B cell (primary cell): ENCODE results near the gene LITAFD. TPM values are rescaled to one million over a fixed set of nuclear protein-coding genes. Genes with fewer than 3 reads are reported as not detected.
"Not testable (repeated sequence)": the region's sequence is repeated elsewhere in the genome, so short reads cannot be mapped to it uniquely, and the experiment has no call there.

Source experiments
- ATAC-seq: fragments of 200-7000 bp; cut with Tn5 transposase; one replicate; pipeline ENCODE4 v1.10.0; 2021; ENCODE audit warnings: low read depth, mild to moderate bottlenecking, moderate number of reproducible peaks, moderate library complexity
- CTCF ChIA-PET: fragments of 350-600 bp; sonication (Branson Sonifier 250); formaldehyde crosslinking; loops from one replicate; lab custom pipeline; 2021; ENCODE audit warnings: antibody characterized with exemption, inconsistent platforms; lab: Charles Lee
- POLR2A ChIA-PET: fragments of 350-600 bp; sonication (Branson Sonifier 250); formaldehyde crosslinking; loops from one replicate; lab custom pipeline; 2021; ENCODE audit warnings: antibody characterized with exemption; lab: Charles Lee
- DNase-seq: peaks from one replicate; pipeline ENCODE4 v3.0.0; 2013
- H2AFZ ChIP-seq: 2 replicates; pipeline ENCODE4 v1.6.1; 2012; ENCODE audit warnings: mild to moderate bottlenecking, low read depth, low read length; ENCODE audit not compliant: insufficient read depth, poor library complexity, severe bottlenecking
- H3K27ac ChIP-seq, 2 donors: 1 replicate in 1 of 2; 2 replicates in 1 of 2; pipeline ENCODE4 v1.5.1; 2012 to 2013; ENCODE audit warnings: low read length in 2 of 2, mild to moderate bottlenecking in 2 of 2, moderate library complexity in 1 of 2
- H3K27me3 ChIP-seq, 4 experiments: fragments of 200-600 bp in 1 of 4; sonication (generic) in 1 of 4; replicated peaks in 1 of 4; 1 replicate in 2 of 4; 2 replicates in 2 of 4; pipeline versions ENCODE4 v1.6.1 to v1.7.0; 2013 to 2016; ENCODE audit warnings: low read length in 3 of 4, mild to moderate bottlenecking in 2 of 4, mixed read lengths in 1 of 4, moderate library complexity in 1 of 4; ENCODE audit not compliant: insufficient read depth in 4 of 4, control insufficient read depth in 3 of 4; ENCODE audit errors: control extremely low read depth in 1 of 4
- H3K36me3 ChIP-seq, 2 experiments: replicated peaks in 1 of 2; 1 replicate in 1 of 2; 2 replicates in 1 of 2; pipeline versions ENCODE4 v1.6.1 to v1.7.1; 2013; ENCODE audit warnings: low read length in 1 of 2; ENCODE audit not compliant: insufficient read depth in 2 of 2, control insufficient read depth in 1 of 2; ENCODE audit errors: control extremely low read depth in 1 of 2, extremely low read depth in 1 of 2
- H3K4me1 ChIP-seq, 2 donors: fragments of 200-600 bp in 1 of 2; sonication (generic) in 1 of 2; 1 replicate in 1 of 2; 2 replicates in 1 of 2; pipeline versions ENCODE4 v1.5.1 to v1.6.1; 2013 to 2017; ENCODE audit warnings: low read length in 2 of 2; ENCODE audit not compliant: control insufficient read depth in 2 of 2, insufficient read depth in 2 of 2
- H3K4me2 ChIP-seq: replicated peaks from 2 replicates; pipeline ENCODE3; 2012; ENCODE audit warnings: mild to moderate bottlenecking, low read depth, low read length; ENCODE audit not compliant: poor library complexity, severe bottlenecking
- H3K4me3 ChIP-seq, 5 experiments: fragments of 200-600 bp in 1 of 5; sonication (generic) in 1 of 5; 1 replicate in 3 of 5; 2 replicates in 2 of 5; pipeline versions ENCODE4 v1.5.1 to v1.7.0; 2011 to 2016; ENCODE audit warnings: low read length in 4 of 5, mild to moderate bottlenecking in 4 of 5, low read depth in 2 of 5, control low read depth in 1 of 5, moderate library complexity in 1 of 5; ENCODE audit not compliant: insufficient read depth in 1 of 5; ENCODE audit errors: control extremely low read depth in 1 of 5, extremely low read depth in 1 of 5
- H3K79me2 ChIP-seq: fragments of 200-600 bp; sonication (generic); one replicate; pipeline ENCODE4 v1.6.0; 2016; ENCODE audit warnings: low read length; ENCODE audit not compliant: control insufficient read depth, insufficient read depth
- H3K9ac ChIP-seq: fragments of 200-600 bp; sonication (generic); 2 replicates; pipeline ENCODE4 v1.6.1; 2017; ENCODE audit warnings: mild to moderate bottlenecking, low read length, moderate library complexity
- H3K9me3 ChIP-seq, 3 donors: one replicate each; pipeline versions ENCODE4 v1.6.1 to v1.7.1; 2013; ENCODE audit warnings: low read length in 2 of 3; ENCODE audit not compliant: control insufficient read depth in 2 of 3, insufficient read depth in 1 of 3; ENCODE audit errors: control extremely low read depth in 1 of 3
- H4K20me1 ChIP-seq: 2 replicates; pipeline ENCODE4 v1.6.0; 2012; ENCODE audit warnings: mild to moderate bottlenecking, low read length; ENCODE audit not compliant: insufficient read depth, control insufficient read depth, poor library complexity, severe bottlenecking
- H3K27ac Mint-ChIP-seq: one replicate; pipeline ENCODE4 v1.8.0; 2021; ENCODE audit warnings: mixed read lengths
- H3K27me3 Mint-ChIP-seq: one replicate; pipeline ENCODE4 v1.8.0; 2021; ENCODE audit warnings: mixed read lengths
- H3K4me1 Mint-ChIP-seq: one replicate; pipeline ENCODE4 v1.8.0; 2021; ENCODE audit warnings: mixed read lengths
- H3K4me3 Mint-ChIP-seq: one replicate; pipeline ENCODE4 v1.8.0; 2021; ENCODE audit warnings: mixed read lengths
- H3K9me3 Mint-ChIP-seq: one replicate; pipeline ENCODE4 v1.8.0; 2022; ENCODE audit warnings: mixed read lengths; ENCODE audit not compliant: insufficient read depth
- CTCF ChIP-seq: fragments of 200-600 bp; IDR thresholded peaks from one replicate; pipeline ENCODE4 v1.8.0; 2022; ENCODE audit warnings: antibody characterized with exemption, mild to moderate bottlenecking
- EZH2 ChIP-seq: IDR thresholded peaks from 2 replicates; pipeline ENCODE4 v1.6.1; 2012; ENCODE audit warnings: borderline replicate concordance, low read depth, mild to moderate bottlenecking, moderate library complexity, low read length; ENCODE audit not compliant: insufficient read depth, poor library complexity, severe bottlenecking
- WGBS: methylation state at CpG from one replicate; pipeline ENCODE4 v1.1.5; 2013; ENCODE audit warnings: missing lambda C conversion rate; ENCODE audit not compliant: insufficient coverage; 5-methylcytosine and 5-hydroxymethylcytosine counted together
- intact Hi-C: fragments of 100-400 bp; cut with micrococcal nuclease; formaldehyde crosslinking; loops from one replicate; pipeline ENCODE4 v1.10.0; 2022
- polyA plus RNA-seq: library from polyadenylated mRNA; depleted of rRNA; stranded (reverse); fragments of >200 nt; gene quantifications from 2 replicates; pipeline ENCODE4 v1.2.3, GENCODE V29; 2012
- total RNA-seq, 2 donors: library from RNA; stranded (reverse); fragments of 120-200 nt in 1 of 2; gene quantifications; 1 replicate in 1 of 2; 2 replicates in 1 of 2; pipeline versions ENCODE4 v1.2.3 to v1.2.4, GENCODE V29; 2013 to 2022

The LITAFD gene
- total and polyA plus RNA-seq, 2 donors (not counting 1 experiment from before 2014, with no cell fraction given), result not detected

GRCh38 chr16:8872071-8872470 is 10.1 kb upstream of the LITAFD start:
- POLR2A ChIA-PET, result interaction anchor here (2.3 kb wide), 1 partner anchor 8 kb away, joined by 11 read pairs; no protein-coding TSS in a partner anchor
- Histone ChIP-seq H2AFZ (no peak overlapping the region), H3K79me2 (peaks cover 14% of the 10 kb centered on the region), H3K27me3 (no peaks in the 10 kb centered on the region), H3K27ac (no peak overlapping the region), H3K9me3 (no peaks in the 10 kb centered on the region), H3K4me2 (no peak overlapping the region), H3K9ac (no peak overlapping the region), H4K20me1 (peaks cover 11% of the 10 kb centered on the region), H3K4me1 (peaks cover 21 to 36% of the 10 kb centered on the region in 2 donors), H3K36me3 (no peaks in the 10 kb centered on the region), H3K4me3 (no peak overlapping the region)
- H3K4me3 Mint-ChIP-seq, result no peak overlapping the region
- no peak for TF ChIP-seq EZH2
- TF ChIP-seq CTCF, result no peak
- ATAC-seq, result no peak
- H3K4me1 Mint-ChIP-seq, result peaks cover 31% of the 10 kb centered on the region
- intact Hi-C loops, result no loop called here
- WGBS, result 96% methylated on average over 4 of the region's 5 CpGs
- CTCF ChIA-PET, result interaction anchor here (0.7 to 3.8 kb wide), 2 partner anchors 8 to 11 kb away, joined by 3 to 42 read pairs; partner anchors contain the start of gene LITAFD
- no peak overlapping the region for H3K27ac Mint-ChIP-seq
- DNase-seq, result no peak
- no peaks in the 10 kb centered on the region for H3K27me3 Mint-ChIP-seq
- no peaks in the 10 kb centered on the region for H3K9me3 Mint-ChIP-seq

- ChIA-PET CTCF (interaction anchor here (0.5 to 1.7 kb wide), 13 partner anchors 8 to 234 kb away, joined by 3 to 11 read pairs (median 3); partner anchors contain the start of genes LITAFD and TMEM186), POLR2A (interaction anchor here (0.7 kb wide), 1 partner anchor 27 kb away, joined by 3 read pairs; no protein-coding TSS in a partner anchor)
- no peak overlapping the region for H3K9ac ChIP-seq
- TF ChIP-seq EZH2, result no peak
- no peak for TF ChIP-seq CTCF
- H3K4me3 ChIP-seq, result no peak overlapping the region
- H3K27me3 ChIP-seq, result no peaks in the 10 kb centered on the region
- H3K27ac ChIP-seq, result no peak overlapping the region
- H3K79me2 ChIP-seq, result peaks cover 3% of the 10 kb centered on the region
- no peak for ATAC-seq
- no peaks in the 10 kb centered on the region for H3K36me3 ChIP-seq
- intact Hi-C loops, result no loop called here
- no peak overlapping the region for H2AFZ ChIP-seq
- Mint-ChIP-seq H3K9me3 (no peaks in the 10 kb centered on the region), H3K4me3 (no peak overlapping the region), H3K4me1 (peaks cover 21% of the 10 kb centered on the region), H3K27me3 (no peaks in the 10 kb centered on the region), H3K27ac (no peak overlapping the region)
- WGBS, result 98% methylated on average over 10 of the region's 22 CpGs
- no peak for DNase-seq
- no peak overlapping the region for H3K4me2 ChIP-seq
- peaks cover 13 to 26% of the 10 kb centered on the region in 2 donors for H3K4me1 ChIP-seq
- no peaks in the 10 kb centered on the region for H4K20me1 ChIP-seq
- H3K9me3 ChIP-seq, result no peaks in the 10 kb centered on the region
Measured at GRCh38 chr16:8872967-8873865, 8.9 kb upstream of the LITAFD start.

GRCh38 chr16:8873866-8874195 is 8.3 kb upstream of the LITAFD start:
- H3K9me3 Mint-ChIP-seq, H3K4me3 Mint-ChIP-seq, H3K9me3 ChIP-seq, H3K79me2 ChIP-seq, H3K4me3 ChIP-seq, H3K4me2 ChIP-seq, ATAC-seq, intact Hi-C loops, H3K9ac ChIP-seq, H2AFZ ChIP-seq, H3K27me3 ChIP-seq, H4K20me1 ChIP-seq, H3K27me3 Mint-ChIP-seq, H3K27ac ChIP-seq, H3K27ac Mint-ChIP-seq, DNase-seq, H3K36me3 ChIP-seq: not testable (repeated sequence)
- ChIA-PET CTCF (interaction anchor here (0.7 to 1.7 kb wide), 10 partner anchors 8 to 235 kb away, joined by 3 to 11 read pairs (median 3); partner anchors contain the start of genes LITAFD and TMEM186), POLR2A (interaction anchor here (0.6 kb wide), 1 partner anchor 172 kb away, joined by 3 read pairs; no protein-coding TSS in a partner anchor)
- peaks cover 21% of the 10 kb centered on the region for H3K4me1 Mint-ChIP-seq
- H3K4me1 ChIP-seq, result peaks cover 13 to 26% of the 10 kb centered on the region in 2 donors
- 100% methylated on average over 5 of the region's 7 CpGs for WGBS
